NCI-H748 (cell line): ENCODE data around the gene PHF2.
"Not testable (repeated sequence)": the region's sequence is repeated elsewhere in the genome, so short reads cannot be mapped to it uniquely, and the experiment has no call there.

Experiments used
- DNase-seq: peaks from one replicate; lab custom pipeline; 2025; ENCODE audit not compliant: unreplicated experiment; lab: John Stamatoyannopoulos, UW

PHF2 gene

DNA sequence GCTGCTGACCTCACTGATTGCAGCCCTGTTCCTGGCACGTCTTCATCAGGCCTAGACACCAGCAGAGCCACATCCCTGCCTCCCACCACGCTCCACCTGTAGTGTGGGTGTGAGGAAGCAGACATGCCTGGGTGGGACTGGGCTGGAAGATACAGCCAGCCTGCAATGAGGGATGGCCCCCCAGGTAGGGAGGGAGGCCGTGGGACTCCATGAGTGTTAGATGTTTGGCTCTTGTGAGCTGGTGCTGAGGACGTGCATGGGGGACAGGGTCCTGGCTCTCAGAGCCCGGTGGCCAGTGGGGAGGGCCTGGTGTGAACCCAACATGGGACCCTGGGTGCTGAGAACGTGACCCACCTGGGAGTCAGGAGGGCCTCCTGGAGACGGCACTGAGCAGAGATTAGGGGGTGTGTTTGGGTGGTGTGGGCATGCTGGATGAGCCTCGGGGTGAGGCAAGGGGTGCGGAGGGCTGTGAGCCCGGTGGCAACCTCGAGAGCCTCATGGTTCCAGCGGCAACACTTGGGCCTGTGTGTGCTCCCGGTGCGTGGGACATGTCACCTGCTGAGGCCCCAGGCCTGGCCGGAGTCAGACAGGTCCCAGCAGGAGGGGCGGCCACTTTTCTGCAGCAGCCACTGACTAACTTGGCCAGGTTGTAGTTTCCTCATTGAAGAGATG, 87.6 kb downstream of the PHF2 start:
- no peak for DNase-seq

DNA sequence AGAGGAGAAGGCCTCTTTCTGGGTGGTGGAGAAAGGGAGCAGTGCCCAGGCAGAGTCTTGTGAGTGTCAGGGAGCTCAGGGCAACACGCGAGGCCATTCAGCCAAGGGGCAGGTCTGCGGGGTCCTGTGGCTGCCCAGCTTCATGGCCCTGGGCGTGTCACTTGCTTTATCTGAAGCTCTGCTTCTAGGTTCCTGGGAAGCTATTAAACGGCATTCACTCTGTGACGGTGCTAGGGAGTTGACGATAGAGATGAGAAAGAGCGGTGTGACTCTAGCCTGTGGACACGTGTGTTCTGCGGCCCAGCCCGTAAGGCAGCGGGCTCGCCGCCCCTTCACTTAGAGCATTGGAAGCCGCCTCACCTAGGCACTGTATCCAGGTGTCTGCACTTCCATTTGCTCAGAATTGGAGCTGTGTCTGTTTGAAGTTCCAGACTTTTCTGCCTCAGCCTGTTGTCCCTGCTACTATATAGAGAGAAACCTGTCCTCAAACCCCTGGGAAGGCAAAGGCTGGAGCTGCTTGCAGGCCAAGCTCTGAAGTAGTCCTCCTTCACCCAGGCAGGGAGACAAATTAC, 88.3 kb downstream of the PHF2 start:
- DNase-seq: no peak

DNA sequence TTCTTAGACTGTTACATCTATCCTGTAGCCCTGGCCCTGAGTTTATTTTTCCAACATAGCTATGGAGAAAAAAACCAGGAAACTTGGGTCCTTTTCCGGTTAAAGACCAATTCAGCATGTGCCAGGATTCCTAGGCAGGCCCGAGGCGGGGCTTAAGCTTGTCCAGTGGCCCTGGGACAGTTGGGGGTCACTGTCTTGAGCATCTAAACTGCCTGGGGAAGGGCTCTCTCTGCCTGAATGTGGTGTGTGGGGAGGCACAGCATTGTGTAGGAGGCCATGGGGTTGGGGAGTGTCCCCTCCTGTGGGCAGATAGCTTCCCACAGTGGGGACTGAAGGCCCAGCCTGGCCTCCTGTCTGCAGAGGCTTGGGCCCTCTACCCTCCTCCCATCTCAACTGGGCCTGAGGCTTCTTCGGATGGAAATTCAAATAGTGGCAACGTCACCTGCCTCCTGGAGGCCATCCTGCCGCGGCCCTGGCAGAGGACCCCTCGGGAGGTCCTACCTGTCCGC, 88.8 kb downstream of the PHF2 start:
- DNase-seq: no peak

DNA sequence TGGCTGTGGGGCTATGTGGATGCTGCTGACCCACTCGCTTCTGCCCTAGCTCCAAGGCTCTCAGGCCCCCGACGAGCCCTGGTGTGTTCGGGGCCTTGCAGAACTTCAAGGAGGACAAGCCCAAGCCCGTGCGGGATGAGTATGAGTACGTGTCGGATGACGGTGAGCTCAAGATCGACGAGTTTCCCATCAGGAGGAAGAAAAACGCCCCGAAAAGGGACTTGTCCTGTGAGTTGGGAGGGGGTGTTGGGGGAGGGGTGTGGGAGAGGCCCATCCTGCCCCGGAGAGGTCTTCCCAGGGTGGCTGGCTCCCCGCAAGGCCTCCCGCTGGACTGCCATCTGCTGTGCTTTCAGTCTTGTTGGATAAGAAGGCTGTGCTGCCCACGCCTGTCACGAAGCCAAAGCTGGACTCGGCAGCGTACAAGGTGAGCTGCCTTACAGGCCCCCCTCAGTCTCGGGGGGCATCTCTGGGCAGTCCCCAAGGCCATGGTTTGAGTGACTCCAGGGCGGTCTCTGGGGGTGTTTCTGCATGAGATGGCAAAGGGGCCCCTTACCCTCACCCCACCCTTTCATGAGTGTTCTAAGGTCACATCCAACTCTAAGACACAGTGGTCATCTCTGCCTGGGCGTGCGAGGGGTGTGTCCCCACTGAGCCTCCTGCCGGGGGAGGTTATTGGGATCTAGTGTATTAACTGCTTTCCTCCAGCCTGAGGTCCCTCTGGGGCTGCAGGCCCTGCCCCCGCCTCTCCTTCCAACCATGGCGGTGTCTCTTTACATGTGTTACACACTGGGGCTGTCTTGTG, 89.5 kb downstream of the PHF2 start:
- no peak for DNase-seq

DNA sequence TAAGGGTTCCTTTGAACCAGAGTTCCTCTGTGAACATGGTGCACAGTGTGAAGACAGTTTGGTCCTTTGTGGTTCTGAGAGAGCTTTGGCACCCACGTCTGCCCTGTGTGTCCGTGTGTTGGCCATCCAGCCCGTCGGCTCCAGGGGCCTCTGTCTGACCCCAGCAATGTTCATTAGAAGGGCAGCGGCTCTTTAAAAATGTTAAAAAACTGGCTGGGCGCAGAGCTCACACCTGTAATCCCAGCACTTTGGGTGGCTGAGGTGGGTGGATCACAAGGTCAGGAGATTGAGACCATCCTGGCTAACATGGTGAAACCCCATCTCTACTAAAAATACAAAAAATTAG, 90.0 kb downstream of the PHF2 start:
- DNase-seq: not testable (repeated sequence)

DNA sequence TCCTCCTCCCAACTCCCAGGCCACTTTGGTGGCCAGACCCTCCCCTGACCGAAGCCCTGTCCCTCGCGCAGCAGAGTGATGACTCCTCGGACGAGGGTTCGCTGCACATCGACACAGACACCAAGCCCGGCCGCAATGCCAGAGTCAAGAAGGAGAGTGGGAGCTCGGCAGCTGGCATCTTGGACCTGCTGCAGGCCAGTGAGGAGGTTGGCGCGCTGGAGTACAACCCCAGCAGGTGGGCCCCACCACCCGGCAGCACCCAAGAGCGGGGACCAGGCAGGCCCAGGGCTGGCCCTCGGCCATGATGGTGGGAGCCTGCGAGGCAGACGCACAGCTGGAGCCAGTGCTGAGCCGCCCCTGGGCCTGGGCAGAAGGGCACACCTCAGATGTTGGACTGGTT, 90.6 kb downstream of the PHF2 start:
- no peak for DNase-seq

DNA sequence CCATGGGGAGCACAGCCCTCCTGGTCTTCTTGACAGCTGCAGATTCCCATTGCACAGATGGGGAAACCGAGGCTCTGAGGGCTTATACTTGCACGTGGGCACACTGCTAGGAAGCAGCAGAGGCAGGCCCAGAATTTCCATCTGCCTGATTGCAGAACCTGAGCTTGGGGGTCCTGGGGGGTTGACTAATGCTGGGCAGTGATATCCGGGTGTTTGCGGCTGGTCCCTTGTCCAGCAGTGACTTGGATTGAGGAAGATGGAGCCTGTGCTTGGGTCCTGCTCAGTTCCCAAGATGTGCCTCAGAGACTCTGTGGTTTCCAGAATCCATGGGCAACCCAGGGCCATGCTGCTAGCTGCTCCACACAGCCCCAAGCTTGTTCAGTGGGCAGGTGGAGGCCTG, 91.2 kb downstream of the PHF2 start:
- no peak for DNase-seq

DNA sequence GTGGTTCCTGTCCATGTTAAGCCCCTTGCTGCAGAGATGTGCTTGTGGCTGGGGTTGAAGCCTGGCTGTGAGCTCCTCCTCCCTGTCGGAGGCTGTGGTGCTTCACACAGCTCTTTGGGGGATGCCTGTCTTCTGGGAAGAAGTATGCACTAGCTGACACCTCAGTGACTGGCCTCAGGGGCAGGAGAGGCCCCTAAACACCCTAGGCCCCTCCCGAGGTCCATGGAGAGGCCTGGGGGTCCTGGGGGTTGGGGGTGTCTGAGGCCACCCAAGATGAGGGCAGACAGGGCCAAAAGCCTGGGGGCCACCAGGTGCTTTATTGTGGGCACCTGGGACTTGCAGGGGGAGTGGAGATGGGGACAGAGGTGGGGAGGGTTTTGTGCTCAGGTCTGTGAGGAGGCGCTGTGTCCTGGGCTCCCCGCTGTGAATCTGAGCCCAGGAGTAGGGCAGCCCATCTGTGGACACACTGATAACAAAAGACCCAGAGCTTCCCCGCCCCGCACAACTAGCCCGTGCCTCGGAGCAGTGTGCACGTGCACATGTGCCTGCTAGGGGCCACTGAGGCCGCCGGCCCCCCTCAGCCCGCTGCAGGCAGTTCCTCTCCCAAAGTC, 92.0 kb downstream of the PHF2 start:
- DNase-seq: no peak

DNA sequence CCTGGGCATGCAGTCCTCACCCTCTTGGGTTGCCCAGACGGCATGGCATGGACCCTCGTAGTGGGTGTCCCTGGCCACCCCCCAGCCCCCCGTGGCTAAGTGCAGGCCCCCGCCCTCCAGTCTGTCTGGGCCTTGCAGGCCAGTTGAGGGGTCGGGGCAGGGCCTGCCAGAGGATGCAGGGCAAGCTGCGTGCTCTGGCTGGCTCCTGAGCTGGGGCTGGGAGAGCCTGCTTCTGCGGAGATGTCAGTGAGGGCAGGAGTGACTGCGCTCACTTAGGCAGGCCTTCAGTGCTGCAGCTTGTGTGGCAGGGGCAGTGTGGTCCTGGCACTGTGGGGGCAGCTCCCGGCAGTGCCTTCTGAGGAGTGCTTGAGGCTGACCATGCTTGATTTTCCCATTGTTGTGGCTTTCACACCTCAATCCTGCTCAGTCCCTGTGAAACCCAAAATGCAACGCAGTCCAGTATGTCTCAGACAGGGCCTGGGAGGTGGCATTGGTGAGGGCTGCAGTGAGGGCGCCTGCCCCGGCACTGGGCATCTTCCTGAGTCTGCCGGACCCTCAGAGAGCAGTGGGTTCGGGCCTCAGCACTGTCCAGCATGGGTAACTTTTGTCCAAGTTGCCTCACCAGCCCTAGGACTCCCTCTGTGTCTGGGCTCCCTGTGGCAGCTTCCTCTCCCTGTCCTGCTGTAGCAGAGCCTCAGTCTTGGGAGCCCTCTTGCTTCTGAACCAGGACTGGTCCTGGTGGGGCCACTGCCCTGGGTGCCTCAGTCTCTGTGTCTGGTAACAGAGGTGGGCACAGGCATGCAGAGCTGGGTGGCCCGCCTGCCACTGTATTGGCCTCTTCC, 93.0 kb downstream of the PHF2 start:
- no peak for DNase-seq

DNA sequence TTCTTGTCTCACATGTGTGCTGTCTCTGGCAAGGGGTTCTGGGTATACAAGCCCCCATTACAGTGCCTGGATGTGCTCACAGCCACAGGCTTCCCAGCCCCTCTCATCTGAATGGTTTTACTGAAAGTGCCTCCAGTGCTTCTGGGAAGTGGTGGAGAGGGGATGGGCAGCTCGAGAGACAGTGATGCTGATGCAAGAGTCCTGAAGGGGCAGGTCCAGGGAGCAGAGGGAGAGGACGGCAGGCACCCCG, 93.5 kb downstream of the PHF2 start:
- no peak for DNase-seq

DNA sequence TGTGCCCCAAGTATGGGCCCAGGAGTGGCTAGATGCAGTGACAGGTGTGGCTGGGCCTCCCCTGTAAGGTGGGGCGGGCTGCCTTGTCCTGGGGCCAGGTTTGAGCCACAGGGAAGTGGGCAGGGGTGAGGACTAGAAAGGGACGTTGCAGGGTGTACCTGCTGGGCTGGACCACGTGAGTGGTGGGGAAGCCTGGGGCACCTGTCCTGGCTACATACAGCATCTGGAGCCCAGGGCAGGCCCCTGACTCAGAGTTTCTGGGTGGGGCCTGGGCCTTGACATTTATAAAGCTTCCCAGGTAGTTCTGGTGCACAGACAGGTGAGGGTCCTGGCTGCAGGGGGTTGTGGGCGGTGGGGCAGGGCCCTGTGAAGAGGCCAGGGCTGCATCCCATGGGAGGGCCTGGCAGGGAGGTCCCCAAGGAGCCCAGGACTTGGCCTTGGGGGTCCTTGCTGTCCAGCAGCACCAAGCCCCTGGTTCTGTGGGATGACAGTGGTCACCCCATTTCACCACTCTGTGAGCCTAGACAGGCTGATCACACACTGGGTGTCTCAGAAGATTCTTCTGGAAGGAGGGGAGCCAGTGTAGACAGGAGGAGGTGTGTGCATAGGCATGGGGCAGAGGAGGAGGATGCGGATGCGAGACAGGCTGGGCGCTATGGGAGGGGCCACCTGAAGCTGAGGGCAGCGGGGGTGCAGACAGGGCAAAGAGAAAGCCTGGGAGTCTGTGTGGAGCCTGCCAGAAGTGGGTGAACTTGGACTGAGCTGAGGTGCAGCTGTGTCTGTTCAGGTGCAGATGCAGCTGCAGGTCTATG, 94.0 kb downstream of the PHF2 start:
- DNase-seq: no peak

DNA sequence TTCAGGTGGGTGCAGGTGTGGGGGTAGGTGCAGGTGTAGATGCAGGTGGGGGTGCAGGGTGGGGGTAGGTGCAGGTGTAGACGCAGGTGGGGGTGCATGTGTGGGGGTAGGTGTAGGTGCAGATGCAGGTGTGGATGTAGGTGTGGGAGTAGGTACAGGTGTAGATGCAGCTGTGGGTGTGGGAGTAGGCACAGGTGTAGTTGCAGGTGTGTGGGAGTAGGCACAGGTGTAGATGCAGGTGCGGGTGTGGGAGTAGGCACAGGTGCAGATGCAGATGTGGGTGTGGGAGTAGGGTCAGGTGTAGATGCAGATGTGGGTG, 94.6 kb downstream of the PHF2 start:
- DNase-seq: no peak

DNA sequence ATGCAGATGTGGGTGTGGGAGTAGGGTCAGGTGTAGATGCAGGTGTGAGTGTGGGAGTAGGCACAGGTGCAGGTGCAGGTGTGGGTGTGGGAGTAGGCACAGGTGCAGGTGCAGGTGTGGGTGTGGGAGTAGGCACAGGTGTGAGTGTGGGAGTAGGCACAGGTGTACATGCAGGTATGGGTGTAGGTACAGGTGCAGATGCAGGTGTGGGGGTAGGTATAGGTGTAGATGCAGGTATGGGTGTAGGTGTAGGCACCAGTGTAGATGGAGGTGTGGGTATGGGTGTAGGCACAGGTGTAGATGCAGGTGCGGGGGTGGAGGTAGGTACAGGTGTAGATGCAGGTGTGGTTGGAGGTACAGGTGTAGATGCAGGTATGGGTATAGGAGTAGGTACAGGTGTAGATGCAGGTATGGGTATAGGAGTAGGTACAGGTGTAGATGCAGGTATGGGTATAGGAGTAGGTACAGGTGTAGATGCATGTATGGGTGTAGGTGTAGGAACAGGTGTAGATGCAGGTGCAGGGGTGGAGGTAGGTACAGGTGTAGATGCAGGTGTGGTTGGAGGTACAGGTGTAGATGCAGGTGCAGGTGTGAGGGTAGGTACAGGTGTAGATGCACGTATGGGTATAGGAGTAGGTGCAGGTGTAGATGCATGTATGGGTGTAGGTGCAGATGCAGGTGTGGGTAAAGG, 96.1 kb downstream of the PHF2 start:
- not testable (repeated sequence) for DNase-seq

DNA sequence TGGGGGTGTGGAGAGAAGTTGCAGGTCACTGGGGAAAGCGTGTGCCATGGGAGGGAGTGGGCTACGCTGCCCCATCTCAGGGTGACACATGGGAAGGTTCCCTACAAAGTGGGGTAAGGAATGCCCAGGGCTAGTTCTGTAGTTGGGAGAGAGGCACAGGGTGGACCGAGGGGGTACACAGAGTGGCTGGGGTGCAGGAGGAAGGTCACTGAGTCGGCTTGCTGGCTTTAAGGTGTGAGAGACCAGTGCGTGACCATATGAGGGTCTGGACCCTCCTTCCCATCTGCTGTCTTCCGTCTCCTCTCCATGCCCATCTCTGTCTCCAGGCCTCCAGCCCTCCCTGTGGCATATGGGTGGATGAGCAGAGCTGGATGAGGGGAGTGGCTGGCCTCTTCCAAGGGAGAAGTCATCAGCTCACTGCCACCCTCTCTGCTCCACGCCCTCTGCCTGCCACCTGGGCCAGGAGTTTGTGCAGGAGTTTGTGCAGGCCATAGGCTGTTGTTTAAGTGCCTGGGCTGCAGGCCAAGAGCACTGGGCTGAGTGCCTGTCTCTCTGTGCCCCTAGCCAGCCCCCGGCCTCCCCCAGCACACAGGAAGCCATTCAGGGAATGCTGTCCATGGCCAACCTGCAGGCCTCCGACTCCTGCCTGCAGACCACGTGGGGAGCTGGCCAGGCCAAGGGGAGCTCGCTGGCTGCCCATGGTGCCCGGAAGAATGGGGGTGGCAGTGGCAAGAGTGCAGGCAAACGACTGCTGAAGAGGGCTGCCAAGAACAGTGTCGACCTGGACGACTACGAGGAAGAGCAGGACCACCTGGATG, 96.8 kb downstream of the PHF2 start:
- no peak for DNase-seq

DNA sequence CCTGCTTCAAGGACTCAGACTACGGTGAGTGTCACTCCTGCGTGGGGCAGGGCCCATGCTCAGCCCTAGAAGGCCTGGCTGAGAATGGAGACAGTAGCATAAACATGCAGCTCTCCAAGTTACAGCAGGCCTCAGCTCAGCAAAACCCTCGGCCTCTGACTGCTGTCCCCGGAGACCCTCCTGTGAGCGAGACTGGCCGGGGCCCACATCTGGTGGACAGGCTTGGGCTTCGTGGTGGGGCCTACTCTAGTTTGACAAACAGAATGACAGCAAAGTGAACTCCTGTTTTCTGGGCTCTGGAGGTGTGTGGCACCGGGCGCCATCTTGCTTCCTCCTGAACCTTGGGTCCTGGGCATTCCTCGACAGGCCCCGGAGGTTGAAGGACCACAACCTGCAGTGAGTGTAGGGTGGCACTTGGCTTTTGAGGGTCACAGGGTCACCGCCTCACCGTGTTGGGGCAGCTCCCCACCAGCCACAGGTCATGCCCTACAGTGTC, 97.5 kb downstream of the PHF2 start:
- no peak for DNase-seq

DNA sequence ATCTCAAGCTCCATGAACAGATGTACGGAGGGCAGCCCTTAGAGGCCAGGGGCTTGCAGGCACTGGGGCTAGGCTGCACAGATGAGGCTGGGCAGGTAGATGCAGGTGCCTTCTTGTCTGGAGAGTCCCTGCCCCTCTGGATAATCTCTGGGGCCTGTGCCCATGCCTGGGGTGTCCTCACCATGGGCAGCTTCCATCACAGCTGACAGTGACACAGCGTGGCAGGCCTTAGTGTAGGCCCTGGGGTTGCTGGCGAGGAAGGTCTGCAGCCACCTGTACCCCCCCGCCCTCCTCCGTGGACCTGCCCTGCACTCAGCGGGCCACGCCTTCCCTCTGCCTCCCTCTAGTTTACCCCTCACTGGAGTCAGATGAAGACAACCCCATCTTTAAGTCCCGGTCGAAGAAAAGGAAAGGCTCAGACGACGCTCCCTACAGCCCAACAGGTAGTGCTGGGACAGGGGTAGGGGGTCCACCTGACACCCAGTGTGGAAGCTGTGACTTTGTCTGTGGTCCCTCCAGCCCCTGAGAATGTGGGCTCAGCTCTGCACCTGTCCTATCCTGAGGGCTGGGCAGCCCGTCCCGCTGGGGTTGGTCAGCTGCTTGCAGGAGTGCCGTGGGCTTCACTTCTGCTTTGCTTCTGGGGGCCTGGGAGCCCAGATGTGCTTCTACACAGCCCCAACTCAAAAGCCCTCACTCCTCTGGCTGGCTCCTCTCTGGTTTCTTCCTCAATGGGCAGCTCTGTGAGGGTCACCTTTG, 98.4 kb downstream of the PHF2 start:
- DNase-seq: no peak

DNA sequence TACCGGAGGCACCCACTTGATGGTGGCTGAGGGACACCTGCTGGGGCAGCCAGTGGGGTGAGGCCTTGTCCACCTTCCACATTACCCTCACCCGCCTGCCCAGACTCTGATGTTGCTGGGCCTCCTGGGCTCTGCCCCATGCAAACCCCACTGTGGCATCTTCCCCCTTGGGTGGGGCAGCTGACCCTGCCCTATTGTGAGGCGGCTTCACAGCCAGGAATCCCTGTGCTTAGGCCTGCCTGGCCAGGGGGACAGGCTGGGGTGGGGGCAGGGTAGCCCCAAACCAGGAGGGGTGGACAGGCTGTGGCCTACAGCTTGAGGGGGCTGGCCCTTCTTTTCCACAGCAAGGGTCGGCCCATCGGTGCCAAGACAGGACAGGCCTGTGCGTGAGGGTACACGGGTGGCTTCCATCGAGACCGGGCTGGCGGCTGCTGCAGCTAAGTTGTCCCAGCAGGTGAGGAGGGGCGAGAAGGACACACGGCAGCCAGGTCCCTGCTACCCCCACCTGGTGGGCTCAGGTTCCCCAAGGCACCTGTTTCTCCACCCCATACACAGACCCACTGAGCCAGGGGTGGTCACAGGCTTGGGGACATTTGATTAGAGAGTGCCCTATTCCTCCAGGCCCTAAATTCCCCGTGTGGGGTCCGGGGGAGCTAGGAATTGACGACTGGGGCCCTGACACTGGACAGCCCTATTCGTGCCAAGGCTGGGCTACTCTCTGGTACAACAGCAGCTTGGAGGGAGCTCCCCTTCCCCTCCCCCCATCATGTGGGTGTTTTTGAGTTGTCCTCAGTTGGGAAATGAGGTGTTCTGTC, 99.2 kb downstream of the PHF2 start:
- DNase-seq: no peak
